GM10266 (cell line): ENCODE measurements around the gene CCR5AS.
"Not testable (repeated sequence)": the region's sequence is repeated elsewhere in the genome, so short reads cannot be mapped to it uniquely, and the experiment has no call there.

ENCODE experiments used
- DNase-seq: peaks from one replicate; pipeline ENCODE4 v3.0.0; 2012; ENCODE audit errors: extremely low spot score
- CTCF ChIP-seq: IDR thresholded peaks from 2 replicates; pipeline ENCODE4 v1.5.1; 2012; ENCODE audit warnings: mild to moderate bottlenecking, low read depth; ENCODE audit not compliant: control insufficient read depth, insufficient read depth; ENCODE audit errors: missing control alignments

The CCR5AS gene

GRCh38 chr3:46335541-46335940, 71.3 kb downstream of the CCR5AS start:
- no peak for DNase-seq
- no peak for TF ChIP-seq CTCF

GRCh38 chr3:46334741-46335478, 72.0 kb downstream of the CCR5AS start:
- no peak for TF ChIP-seq CTCF
- DNase-seq: no peak

- DNase-seq: not testable (repeated sequence)
Observed at GRCh38 chr3:46330676-46331075, 76.2 kb downstream of the CCR5AS start.

GRCh38 chr3:46325645-46326300, 81.1 kb downstream of the CCR5AS start:
- no peak for TF ChIP-seq CTCF
- no peak for DNase-seq

GRCh38 chr3:46324036-46324435, 82.8 kb downstream of the CCR5AS start:
- no peak for TF ChIP-seq CTCF
- DNase-seq: no peak

GRCh38 chr3:46321461-46322104, 85.3 kb downstream of the CCR5AS start:
- TF ChIP-seq CTCF: no peak
- DNase-seq: peak; percentile 30

GRCh38 chr3:46318207-46318927, 88.5 kb downstream of the CCR5AS start:
- TF ChIP-seq CTCF: no peak
- DNase-seq: no peak
